Testis (tissue), 3 donors: Measurements from ENCODE around the gene HS6ST3. TPM values are rescaled to one million over a fixed set of nuclear protein-coding genes. Genes with fewer than 3 reads are reported as not detected.

Source experiments
- DNase-seq: peaks from one replicate; pipeline ENCODE4 v3.0.0-alpha.2; 2019
- H3K27ac ChIP-seq, 2 donors: fragments of 200-600 bp; sonication (generic); one replicate each; pipeline ENCODE4 v1.5.1; 2019
- H3K27me3 ChIP-seq: fragments of 200-600 bp; sonication (generic); one replicate; pipeline ENCODE4 v1.5.1; 2019
- H3K36me3 ChIP-seq: fragments of 200-600 bp; sonication (generic); one replicate; pipeline ENCODE4 v1.5.1; 2017; ENCODE audit warnings: low read depth; ENCODE audit errors: missing control alignments
- H3K4me1 ChIP-seq: fragments of 200-600 bp; sonication (generic); one replicate; pipeline ENCODE4 v1.5.1; 2019
- H3K4me3 ChIP-seq, 2 donors: fragments of 200-600 bp; sonication (generic); one replicate each; pipeline ENCODE4 v1.5.1; 2017 to 2019
- H3K9me3 ChIP-seq: fragments of 200-600 bp; sonication (generic); one replicate; pipeline ENCODE4 v1.5.1; 2017
- CTCF ChIP-seq, 3 experiments: fragments of 450-650 bp in 2 of 3; fragments of 200-600 bp in 1 of 3; sonication (generic) in 1 of 3; IDR thresholded peaks; one replicate each; pipeline ENCODE4 v1.5.1; 2016 to 2019; ENCODE audit warnings: antibody characterized with exemption in 3 of 3, mild to moderate bottlenecking in 2 of 3, moderate library complexity in 1 of 3
- POLR2A ChIP-seq: fragments of 450-650 bp; IDR thresholded peaks from one replicate; pipeline ENCODE4 v1.6.1; 2017; ENCODE audit warnings: antibody characterized with exemption, mild to moderate bottlenecking, moderate library complexity
- WGBS, 2 donors: methylation state at CpG; one replicate each; pipeline ENCODE4 v1.1.5; 2018; 5-methylcytosine and 5-hydroxymethylcytosine counted together
- intact Hi-C: fragments of 100-400 bp; cut with DNase I; formaldehyde crosslinking; loops from one replicate; pipeline ENCODE4 v1.15.1; 2023; ENCODE audit warnings: low total_unique reads
- polyA plus RNA-seq: library from polyadenylated mRNA; stranded (reverse); fragments of 350-450 nt; fragmentation: Illumina TruSeq; extraction: RNeasy Lipid Tissue Mini Kit (QIAGEN cat#74804); gene quantifications from one replicate; pipeline ENCODE4 v1.2.3, GENCODE V29; 2014; ENCODE audit warnings: low read depth, low replicate concordance; ENCODE audit not compliant: insufficient read depth
- total RNA-seq, 2 donors: library from RNA; depleted of rRNA; stranded (reverse); fragments of >200 nt; gene quantifications; one replicate each; pipeline ENCODE4 v1.2.3, GENCODE V29; 2016

The HS6ST3 gene
- total and polyA plus RNA-seq, 3 donors from 2014 or later = 0.87 to 1.3 (median 1.3) TPM

GRCh38 chr13:96491103-96491502 lies 401.2 kb downstream of the HS6ST3 start:
- WGBS, 2 donors = 80 to 86% methylated on average over 2 of the region's 2 CpGs

GRCh38 chr13:96492766-96493165 lies 402.9 kb downstream of the HS6ST3 start:
- no peak for DNase-seq
- H3K4me1 ChIP-seq = no peaks in the 10 kb centered on the region
- no peaks in the 10 kb centered on the region for H3K36me3 ChIP-seq
- TF ChIP-seq POLR2A (no peak), CTCF (IDR thresholded peaks at IDR 0.05) (no peak)
- H3K27ac ChIP-seq = no peak overlapping the region
- H3K9me3 ChIP-seq = no peaks in the 10 kb centered on the region
- WGBS, 2 donors = 41 to 67% methylated on average over 4 of the region's 4 CpGs
- no peaks in the 10 kb centered on the region for H3K27me3 ChIP-seq
- intact Hi-C loops = no loop called here
- H3K4me3 ChIP-seq = no peak overlapping the region

More at GRCh38 chr13:96491103-96491502, 401.2 kb downstream of the HS6ST3 start:
- DNase-seq = no peak
- intact Hi-C loops = no loop called here
- Histone ChIP-seq H3K27ac (no peak overlapping the region), H3K4me1 (no peaks in the 10 kb centered on the region), H3K4me3 (no peak overlapping the region), H3K27me3 (no peaks in the 10 kb centered on the region), H3K9me3 (no peaks in the 10 kb centered on the region), H3K36me3 (no peaks in the 10 kb centered on the region)
- no peak for TF ChIP-seq CTCF (IDR thresholded peaks at IDR 0.05)
- TF ChIP-seq POLR2A = no peak

- H3K4me3 ChIP-seq = no peak overlapping the region
- intact Hi-C loops = no loop called here
- H3K4me1 ChIP-seq = no peaks in the 10 kb centered on the region
- no peaks in the 10 kb centered on the region for H3K36me3 ChIP-seq
- no peak for DNase-seq
- no peak overlapping the region for H3K27ac ChIP-seq
- WGBS, 2 donors = 86 to 94% methylated on average over 5 of the region's 5 CpGs
- no peaks in the 10 kb centered on the region for H3K9me3 ChIP-seq
- no peak for TF ChIP-seq POLR2A
- no peak for TF ChIP-seq CTCF (IDR thresholded peaks at IDR 0.05)
- H3K27me3 ChIP-seq = no peaks in the 10 kb centered on the region
Measured at GRCh38 chr13:96499656-96500055, 409.7 kb downstream of the HS6ST3 start.

GRCh38 chr13:96500953-96501352 lies 411.0 kb downstream of the HS6ST3 start:
- H3K9me3 ChIP-seq = no peaks in the 10 kb centered on the region
- no peak for DNase-seq
- H3K4me1 ChIP-seq = no peaks in the 10 kb centered on the region
- WGBS, 2 donors = 64 to 70% methylated on average over 1 of the region's 1 CpG
- no peak overlapping the region for H3K4me3 ChIP-seq
- H3K27ac ChIP-seq = no peak overlapping the region
- intact Hi-C loops = no loop called here
- TF ChIP-seq POLR2A (no peak), CTCF (IDR thresholded peaks at IDR 0.05) (no peak)
- no peaks in the 10 kb centered on the region for H3K36me3 ChIP-seq
- H3K27me3 ChIP-seq = no peaks in the 10 kb centered on the region

GRCh38 chr13:96503481-96503880 lies 413.6 kb downstream of the HS6ST3 start:
- WGBS, 2 donors = 79 to 88% methylated on average over 1 of the region's 1 CpG
- H3K27me3 ChIP-seq = no peaks in the 10 kb centered on the region
- H3K36me3 ChIP-seq = no peaks in the 10 kb centered on the region
- no peaks in the 10 kb centered on the region for H3K9me3 ChIP-seq
- no peak for DNase-seq
- H3K4me3 ChIP-seq = no peak overlapping the region
- no peak overlapping the region for H3K27ac ChIP-seq
- intact Hi-C loops = no loop called here
- TF ChIP-seq POLR2A (no peak), CTCF (IDR thresholded peaks at IDR 0.05) (no peak)
- H3K4me1 ChIP-seq = no peaks in the 10 kb centered on the region
